HG02943 (cell line): ENCODE data around the gene SPINT3.

Experiments
- ATAC-seq: cut with Tn5 transposase; IDR thresholded peaks from one replicate; pipeline ENCODE4 v1.9.1; 2021; ENCODE audit warnings: mild to moderate bottlenecking, low read depth, moderate library complexity; ENCODE audit not compliant: unreplicated experiment

Gene SPINT3, protein sequence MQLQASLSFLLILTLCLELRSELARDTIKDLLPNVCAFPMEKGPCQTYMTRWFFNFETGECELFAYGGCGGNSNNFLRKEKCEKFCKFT

GRCh38 chr20:45515147-45515913, at the start of gene SPINT3:
SPINT3 (minus strand) TSS chr20:45515622; CDS start chr20:45515608, 14 bp downstream.
- ATAC-seq = no peak

- no peak for ATAC-seq
Observed at GRCh38 chr20:45564760-45565276, 49.4 kb upstream of the SPINT3 start.

DNA sequence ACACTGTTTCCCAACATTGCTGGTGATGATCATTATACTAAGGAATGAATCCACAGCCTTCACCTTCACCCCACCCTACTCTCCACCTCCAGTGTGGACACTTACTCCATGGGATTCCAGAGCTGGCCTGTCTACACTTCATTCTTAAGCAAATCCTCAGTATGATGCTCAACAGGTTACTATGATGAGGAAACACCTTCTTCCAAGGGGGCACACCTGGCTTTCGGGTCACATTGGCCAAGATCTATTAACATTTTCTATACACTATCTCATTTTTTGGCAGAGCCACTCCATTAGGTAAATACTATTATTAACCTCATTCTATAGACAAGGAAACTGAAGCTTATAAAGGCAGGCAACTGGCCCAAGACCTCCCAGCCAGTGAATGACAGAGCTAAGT, 39.8 kb upstream of the SPINT3 start:
- ATAC-seq = no peak

DNA sequence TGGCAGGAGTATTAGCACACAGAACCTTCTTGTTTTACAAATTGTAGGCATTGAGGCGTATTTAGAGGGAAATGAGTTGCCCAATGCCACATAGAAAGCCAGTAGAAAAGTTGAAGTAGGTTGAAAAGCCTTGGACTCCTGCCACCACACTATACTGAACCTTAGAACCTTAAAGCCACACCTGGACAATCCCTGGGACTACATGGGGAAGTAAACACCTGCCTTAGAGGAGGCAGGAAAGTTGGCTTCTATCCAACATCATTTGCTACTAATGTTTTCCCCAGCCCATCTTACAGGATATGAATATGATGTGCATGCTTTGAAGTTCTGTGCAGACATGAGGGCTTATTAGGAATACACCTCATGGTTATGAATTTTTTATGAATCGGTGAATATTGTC, 37.0 kb upstream of the SPINT3 start:
- ATAC-seq = no peak

- ATAC-seq = no peak
Observed at GRCh38 chr20:45550765-45551164, 35.3 kb upstream of the SPINT3 start.

DNA sequence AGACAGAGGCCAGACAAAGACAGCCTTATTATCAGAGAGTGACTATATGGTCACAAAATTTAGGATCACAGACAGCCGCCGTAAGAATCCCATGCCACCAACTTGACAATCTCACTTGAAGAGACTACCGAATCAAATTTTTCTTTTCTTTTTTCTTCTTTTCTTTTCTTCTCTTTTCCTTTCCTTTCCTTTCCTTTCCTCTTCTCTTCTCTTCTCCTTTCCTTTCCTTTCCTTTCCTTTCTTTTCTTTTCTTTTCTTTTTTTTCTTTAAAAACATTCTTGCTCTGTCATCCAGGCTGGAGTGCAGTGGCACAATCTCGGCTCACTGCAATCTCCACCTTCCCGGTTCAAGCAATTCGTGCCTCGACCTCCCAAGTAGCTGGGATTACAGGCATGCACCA, 33.0 kb upstream of the SPINT3 start:
- ATAC-seq = no peak

- ATAC-seq = no peak
Observed at GRCh38 chr20:45547206-45547770, 31.9 kb upstream of the SPINT3 start, which contains the start of gene EPPIN. EPPIN (minus strand) TSS chr20:45547401; CDS start chr20:45547357, 44 bp downstream.

- no peak for ATAC-seq
Observed at GRCh38 chr20:45545754-45546453, 30.5 kb upstream of the SPINT3 start.

- ATAC-seq = no peak
Observed at GRCh38 chr20:45545351-45545750, 29.9 kb upstream of the SPINT3 start.

DNA sequence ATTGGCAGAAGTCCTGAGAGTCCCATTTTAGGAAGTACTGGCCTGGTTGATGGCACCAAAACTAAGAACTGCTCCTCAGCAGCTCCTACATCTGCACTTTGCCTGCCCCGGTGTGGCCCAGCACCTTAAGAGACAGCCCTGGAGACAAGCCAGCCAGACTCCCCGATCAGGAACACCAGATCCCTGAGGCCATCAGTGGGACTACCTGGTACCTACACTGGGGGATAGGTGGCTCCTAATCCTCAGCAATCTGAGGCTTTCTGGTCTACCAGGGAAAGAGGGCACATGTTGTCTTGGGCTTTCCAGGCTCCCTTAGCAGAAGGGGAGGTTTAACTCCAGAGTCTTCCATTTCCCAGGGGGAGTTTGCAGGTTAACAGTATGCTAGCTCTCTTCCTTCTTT, 24.0 kb upstream of the SPINT3 start, which contains the start of gene WFDC6:
Gene WFDC6 (minus strand): TSS at position 101 of the 400 bp plus-strand sequence. CDS start 75 bp downstream, at position 26.
- ATAC-seq = no peak

DNA sequence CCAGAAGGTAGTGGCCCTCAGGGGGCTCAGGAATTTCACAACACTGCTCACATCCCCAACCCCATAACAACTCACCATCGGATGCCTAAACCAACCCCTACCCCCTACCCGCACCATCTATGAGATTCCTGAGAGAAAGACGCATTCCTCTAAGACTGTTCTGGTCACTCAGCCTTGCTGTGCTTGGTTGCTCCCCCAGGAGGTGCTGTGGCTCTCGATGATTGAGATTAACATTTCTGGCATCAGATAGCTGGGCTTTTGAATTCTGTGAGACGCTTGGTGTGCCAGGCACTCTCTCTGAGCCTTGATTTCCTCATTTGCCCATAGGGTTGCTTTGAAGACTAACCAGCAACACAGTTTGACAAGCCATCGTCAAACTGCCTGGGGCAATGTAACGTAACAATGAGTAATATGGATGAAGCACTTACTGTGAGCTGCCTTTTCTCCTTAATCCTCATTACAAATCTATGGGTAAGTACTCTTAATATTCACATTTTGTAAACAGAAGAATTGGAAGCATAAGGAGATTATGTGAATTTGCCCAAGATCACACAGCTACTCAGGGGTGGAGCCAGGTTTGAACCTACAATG, 22.9 kb upstream of the SPINT3 start:
- no peak for ATAC-seq

DNA sequence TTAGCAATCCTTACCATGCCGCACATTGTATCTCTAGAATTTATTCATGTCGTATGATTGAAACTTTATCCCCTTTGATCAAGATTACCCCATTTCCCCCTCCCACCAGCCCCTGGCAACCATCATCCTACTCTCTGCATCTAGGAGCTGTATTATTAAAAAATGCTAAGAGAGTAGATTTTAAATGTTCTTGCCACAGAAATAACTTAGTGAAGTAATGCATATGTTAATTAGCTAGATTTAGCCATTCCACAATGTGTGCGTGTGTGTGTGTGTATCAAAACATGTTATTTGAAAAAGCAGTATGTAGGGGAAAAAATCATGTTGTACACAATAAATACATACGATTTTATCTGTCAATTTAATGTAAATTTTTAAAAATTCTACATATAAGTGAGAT, 11.9 kb upstream of the SPINT3 start:
- ATAC-seq = no peak

DNA sequence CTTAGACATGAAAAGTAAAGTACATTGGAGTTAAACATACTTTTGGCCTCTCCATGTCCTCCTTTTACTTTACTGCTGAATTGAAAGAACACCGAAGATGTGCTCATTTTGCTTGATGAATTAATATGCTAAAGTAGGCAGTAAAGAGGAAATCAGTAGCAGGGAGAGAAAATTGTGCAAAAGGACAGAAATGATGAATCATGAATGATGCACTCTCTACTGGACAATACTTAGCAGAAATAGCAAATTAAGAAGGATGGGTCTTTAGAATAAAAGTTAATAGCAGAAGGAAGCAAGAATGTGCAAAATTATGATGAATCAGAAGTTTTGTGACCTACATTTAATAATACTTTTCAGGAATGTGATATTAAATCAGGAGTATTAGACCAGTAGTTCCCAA, 8.4 kb upstream of the SPINT3 start:
- no peak for ATAC-seq

DNA sequence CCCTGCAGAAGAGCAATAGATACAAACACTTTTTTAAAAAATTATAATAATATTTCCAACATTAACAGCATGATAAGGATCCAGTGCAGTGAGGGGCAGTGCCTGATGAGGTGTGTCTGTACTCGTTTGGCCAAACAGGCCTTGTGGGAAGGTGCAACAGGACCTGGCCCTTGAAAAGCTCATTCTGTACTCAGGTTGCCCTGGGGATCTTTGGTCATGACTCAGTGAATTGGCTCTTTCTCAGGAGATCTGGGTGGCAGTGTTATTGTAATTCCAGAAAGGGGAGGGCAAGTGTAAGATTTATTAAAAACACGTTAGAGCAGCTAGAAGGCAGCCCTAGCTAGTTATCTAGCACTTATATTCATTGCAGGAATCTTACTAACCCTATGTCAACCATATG, 2.9 kb upstream of the SPINT3 start:
- ATAC-seq = no peak

DNA sequence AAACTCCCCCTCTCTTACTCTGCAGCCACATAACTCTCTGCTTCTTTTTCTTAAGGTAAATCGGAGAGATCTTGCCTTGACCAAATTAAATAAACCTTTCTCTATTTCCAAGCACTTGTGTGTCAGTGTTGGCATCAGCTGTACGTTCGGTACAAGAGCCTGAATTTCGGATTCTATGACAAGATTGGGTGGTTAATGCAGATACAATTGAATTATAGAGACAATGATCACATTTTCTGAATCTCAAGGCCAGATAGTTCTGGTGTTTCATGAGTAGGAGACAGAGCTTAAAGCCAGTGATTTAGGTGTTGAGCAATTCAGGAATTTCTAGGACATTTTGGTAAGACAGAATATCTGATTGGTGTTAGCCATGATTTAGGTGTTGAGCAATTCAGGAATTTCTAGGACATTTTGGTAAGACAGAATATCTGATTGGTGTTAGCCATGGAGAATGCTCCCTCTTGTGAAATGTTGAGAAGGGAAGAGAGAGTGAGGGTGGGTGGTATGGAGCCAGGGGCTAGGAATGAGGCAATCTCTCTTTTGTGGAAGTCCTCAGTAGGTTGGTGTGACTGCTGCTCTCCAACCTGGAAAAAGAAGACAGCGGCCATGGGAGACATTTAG, 5.1 kb downstream of the SPINT3 start:
- ATAC-seq = no peak

DNA sequence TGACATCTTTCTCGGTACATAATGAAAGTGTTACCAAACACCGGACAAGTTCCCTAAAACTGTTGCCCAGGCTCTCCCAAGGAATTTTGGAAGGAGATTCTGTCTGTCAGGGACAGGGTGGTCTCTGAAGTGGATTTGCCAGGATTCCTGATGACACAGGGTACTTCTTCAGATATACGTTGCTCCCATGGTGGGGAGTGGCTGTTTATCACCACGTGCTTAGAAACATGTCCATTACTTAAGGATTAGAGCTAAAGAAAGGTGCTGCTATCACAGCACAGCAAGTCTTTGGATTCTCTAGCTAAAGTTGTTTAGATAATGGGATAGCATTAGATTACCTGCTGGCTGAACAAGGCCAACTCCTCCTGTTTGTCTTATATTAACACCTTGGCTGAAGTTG, 6.3 kb downstream of the SPINT3 start:
- no peak for ATAC-seq

DNA sequence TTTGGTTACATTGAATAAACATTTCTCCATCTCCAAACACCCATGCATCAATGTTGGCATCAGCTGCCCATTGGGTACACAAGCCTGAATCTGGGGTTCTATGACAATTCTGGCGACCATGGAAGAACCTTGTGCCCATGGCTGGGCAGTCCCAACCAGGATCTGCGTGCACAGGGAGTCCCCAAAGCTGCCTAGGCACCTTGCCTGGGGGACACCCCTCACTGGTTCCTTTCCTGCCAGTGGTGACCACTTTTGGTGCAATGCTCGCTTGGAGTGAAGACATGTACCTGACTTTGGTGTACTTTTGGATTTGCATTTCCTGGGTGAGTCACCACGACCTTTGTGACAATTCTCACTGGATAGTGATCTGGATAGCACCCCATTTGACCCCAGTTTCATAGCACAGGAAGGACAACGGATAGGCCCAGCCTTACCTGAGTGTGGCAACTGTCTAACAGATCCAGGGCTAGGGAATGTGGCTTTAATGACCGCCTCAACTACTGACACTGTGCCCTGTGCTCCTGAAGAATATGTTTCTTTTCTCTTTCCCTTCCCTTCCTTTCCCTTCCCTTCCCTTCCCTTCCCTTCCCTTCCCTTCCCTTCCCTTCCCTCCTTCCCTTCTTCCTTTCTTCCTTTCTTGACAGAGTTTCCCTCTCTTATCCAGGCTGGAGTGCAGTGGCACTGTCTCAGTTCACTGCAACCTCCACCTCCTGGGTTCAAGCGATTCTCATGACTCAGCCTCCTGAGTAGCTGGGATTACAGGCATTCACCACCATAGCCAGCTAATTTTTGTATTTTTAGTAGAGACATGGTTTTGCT, 7.1 kb downstream of the SPINT3 start:
- ATAC-seq = no peak

GRCh38 chr20:45507011-45507820, 8.2 kb downstream of the SPINT3 start:
- no peak for ATAC-seq

DNA sequence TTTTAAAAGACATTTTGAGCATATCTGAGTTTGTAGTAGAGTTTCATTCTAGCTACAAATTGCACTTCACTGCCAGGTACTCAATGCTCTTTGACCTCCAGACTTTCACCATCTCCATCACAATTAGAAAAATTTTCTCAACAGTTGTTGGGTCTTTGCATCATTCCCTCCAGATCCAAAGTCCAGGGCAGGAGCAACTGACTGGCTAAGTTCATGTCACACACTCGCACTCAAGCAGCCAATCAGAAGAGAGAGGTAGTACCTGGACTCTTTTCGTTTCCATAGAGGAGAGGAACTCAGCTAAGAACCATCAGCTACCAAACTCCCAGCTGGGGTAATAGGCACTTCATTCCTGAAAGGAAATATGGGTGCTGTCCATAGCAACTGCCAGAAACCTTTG, 9.0 kb downstream of the SPINT3 start:
- no peak for ATAC-seq
